CD4-positive, alpha-beta T cell (primary cell): ENCODE data around the gene CDC5L. TPM values are rescaled to one million over a fixed set of nuclear protein-coding genes. Genes with fewer than 3 reads are reported as not detected.

Experiments
- ATAC-seq: fragments of 200-7000 bp; cut with Tn5 transposase; one replicate; pipeline ENCODE4 v1.10.0; 2022; ENCODE audit warnings: mild to moderate bottlenecking; ENCODE audit not compliant: poor library complexity
- CTCF ChIA-PET: fragments of 350-600 bp; sonication (Branson Sonifier 250); formaldehyde crosslinking; loops from one replicate; lab custom pipeline; 2021; ENCODE audit warnings: antibody characterized with exemption, inconsistent platforms; lab: Charles Lee
- POLR2A ChIA-PET: fragments of 350-600 bp; sonication (Branson Sonifier 250); formaldehyde crosslinking; loops from one replicate; lab custom pipeline; 2021; ENCODE audit warnings: antibody characterized with exemption, inconsistent platforms; lab: Charles Lee
- DNase-seq, 14 experiments: peaks; one replicate each; pipeline ENCODE4 v3.0.0-alpha.2; 2013 to 2020; ENCODE audit warnings: mixed read lengths in 2 of 14
- H3K27ac ChIP-seq, 2 donors: one replicate each; pipeline versions ENCODE4 v1.5.1 to v1.7.0; 2013; ENCODE audit warnings: low read length in 2 of 2, low read depth in 1 of 2, mild to moderate bottlenecking in 1 of 2
- H3K27me3 ChIP-seq, 2 experiments: 1 replicate in 1 of 2; 2 replicates in 1 of 2; pipeline versions ENCODE4 v1.6.1 to v1.7.0; 2013; ENCODE audit warnings: low read length in 2 of 2, control low read depth in 1 of 2, mild to moderate bottlenecking in 1 of 2, moderate library complexity in 1 of 2; ENCODE audit not compliant: insufficient read depth in 2 of 2, control insufficient read depth in 1 of 2
- H3K36me3 ChIP-seq: one replicate; pipeline ENCODE4 v1.6.1; 2013; ENCODE audit warnings: low read length, control low read depth; ENCODE audit not compliant: insufficient read depth
- H3K4me1 ChIP-seq: one replicate; pipeline ENCODE4 v1.6.1; 2013; ENCODE audit warnings: low read length, control low read depth; ENCODE audit not compliant: insufficient read depth
- H3K4me3 ChIP-seq: one replicate; pipeline ENCODE4 v1.5.1; 2013; ENCODE audit warnings: mild to moderate bottlenecking, low read length, moderate library complexity
- H3K9me3 ChIP-seq, 2 experiments: 1 replicate in 1 of 2; 2 replicates in 1 of 2; pipeline versions ENCODE4 v1.6.1 to v1.7.0; 2013; ENCODE audit warnings: low read length in 2 of 2, mild to moderate bottlenecking in 2 of 2, control low read depth in 1 of 2, moderate library complexity in 1 of 2; ENCODE audit not compliant: control insufficient read depth in 1 of 2, insufficient read depth in 1 of 2
- H3K27ac Mint-ChIP-seq: one replicate; pipeline ENCODE4 v1.8.0; 2020; ENCODE audit warnings: mixed read lengths
- H3K27me3 Mint-ChIP-seq: one replicate; pipeline ENCODE4 v1.8.0; 2021; ENCODE audit warnings: mixed read lengths
- H3K36me3 Mint-ChIP-seq: one replicate; pipeline ENCODE4 v1.8.0; 2021; ENCODE audit warnings: low read depth, mixed read lengths
- H3K4me1 Mint-ChIP-seq: one replicate; pipeline ENCODE4 v1.8.0; 2021; ENCODE audit warnings: low read depth, mixed read lengths
- H3K4me3 Mint-ChIP-seq: one replicate; pipeline ENCODE4 v1.8.0; 2020; ENCODE audit warnings: mild to moderate bottlenecking, mixed read lengths
- H3K9me3 Mint-ChIP-seq: one replicate; pipeline ENCODE4 v1.8.0; 2020; ENCODE audit warnings: mixed read lengths
- intact Hi-C, 2 experiments: fragments of 100-400 bp; cut with DNase I in 1 of 2; cut with micrococcal nuclease in 1 of 2; formaldehyde crosslinking; loops; one replicate each; pipeline versions ENCODE4 v1.15.1 to v1.9.0; 2023 to 2025; cut with DNase I, micrococcal nuclease
- microRNA-seq: library from miRNA; unstranded; fragments of <30 nt; microRNA quantifications from one replicate; pipeline ENCODE4 v1.2.0, GENCODE V29; 2021; ENCODE audit warnings: borderline microRNAs expressed, borderline replicate concordance
- total RNA-seq, 174 experiments: library from RNA in 2 of 174; stranded (reverse) in 2 of 174; gene quantifications; one replicate each; pipeline ENCODE4 v1.2.3 and lab custom pipeline; 2021 to 2026
- TF ChIP-seq, protein P1 (sequence below): fragments of 200-600 bp; IDR thresholded peaks from one replicate; pipeline ENCODE4 v1.8.0; 2022; ENCODE audit warnings: antibody characterized with exemption, mild to moderate bottlenecking

Gene CDC5L
- total RNA-seq, 2 experiments from 2014 or later, result 18.9 to 19.9 TPM

DNA sequence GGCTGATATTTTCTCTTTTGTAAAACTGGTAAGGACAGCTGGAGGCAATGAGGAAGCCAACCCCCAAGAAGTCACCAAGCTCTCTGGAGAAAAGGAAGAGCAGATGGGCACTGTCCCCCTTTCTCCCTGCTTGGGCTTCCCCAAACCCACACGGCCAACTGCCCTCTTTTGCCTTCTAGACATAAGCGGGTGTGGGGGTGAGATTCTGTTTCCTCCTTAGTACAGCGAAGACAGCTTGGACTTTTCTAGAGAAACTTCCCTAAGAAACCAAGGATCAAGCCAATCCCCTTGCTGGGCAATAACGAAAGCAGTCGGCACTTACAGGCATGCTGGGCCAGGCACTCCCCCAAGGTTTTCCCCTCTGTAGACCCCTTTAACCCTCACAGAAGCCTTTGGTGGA is 110.3 kb downstream of the CDC5L start:
- no peak for ATAC-seq

DNA sequence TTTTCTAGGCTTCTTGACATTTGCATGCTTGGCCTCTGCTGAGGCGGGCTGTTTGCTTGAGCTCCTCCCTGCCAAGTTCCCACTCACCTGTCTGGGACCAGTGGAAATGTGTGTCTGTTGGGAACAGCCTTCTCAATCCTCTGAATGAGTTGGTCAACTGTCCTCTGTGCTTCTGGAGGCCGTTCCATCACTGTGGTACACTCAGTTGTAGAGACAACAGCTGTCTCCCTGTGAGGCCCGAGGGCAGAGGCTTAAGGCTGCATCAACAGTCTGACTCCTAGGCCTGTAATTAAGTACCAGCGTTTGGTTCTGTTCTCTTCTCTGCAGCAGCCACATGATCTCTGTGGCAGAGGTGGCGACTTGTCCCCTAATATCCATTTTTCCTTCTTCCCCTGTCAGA is 110.9 kb downstream of the CDC5L start:
- TF ChIP-seq, protein P1, sequence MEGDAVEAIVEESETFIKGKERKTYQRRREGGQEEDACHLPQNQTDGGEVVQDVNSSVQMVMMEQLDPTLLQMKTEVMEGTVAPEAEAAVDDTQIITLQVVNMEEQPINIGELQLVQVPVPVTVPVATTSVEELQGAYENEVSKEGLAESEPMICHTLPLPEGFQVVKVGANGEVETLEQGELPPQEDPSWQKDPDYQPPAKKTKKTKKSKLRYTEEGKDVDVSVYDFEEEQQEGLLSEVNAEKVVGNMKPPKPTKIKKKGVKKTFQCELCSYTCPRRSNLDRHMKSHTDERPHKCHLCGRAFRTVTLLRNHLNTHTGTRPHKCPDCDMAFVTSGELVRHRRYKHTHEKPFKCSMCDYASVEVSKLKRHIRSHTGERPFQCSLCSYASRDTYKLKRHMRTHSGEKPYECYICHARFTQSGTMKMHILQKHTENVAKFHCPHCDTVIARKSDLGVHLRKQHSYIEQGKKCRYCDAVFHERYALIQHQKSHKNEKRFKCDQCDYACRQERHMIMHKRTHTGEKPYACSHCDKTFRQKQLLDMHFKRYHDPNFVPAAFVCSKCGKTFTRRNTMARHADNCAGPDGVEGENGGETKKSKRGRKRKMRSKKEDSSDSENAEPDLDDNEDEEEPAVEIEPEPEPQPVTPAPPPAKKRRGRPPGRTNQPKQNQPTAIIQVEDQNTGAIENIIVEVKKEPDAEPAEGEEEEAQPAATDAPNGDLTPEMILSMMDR, result no peak
- Histone ChIP-seq H3K27ac (no peak overlapping the region), H3K9me3 (no peaks in the 10 kb centered on the region), H3K4me1 (no peaks in the 10 kb centered on the region), H3K4me3 (no peak overlapping the region), H3K36me3 (no peaks in the 10 kb centered on the region), H3K27me3 (no peaks in the 10 kb centered on the region)
- CTCF ChIA-PET, result no interaction called here
- Mint-ChIP-seq H3K36me3 (no peaks in the 10 kb centered on the region), H3K4me1 (no peaks in the 10 kb centered on the region), H3K4me3 (no peak overlapping the region), H3K9me3 (no peaks in the 10 kb centered on the region), H3K27me3 (no peaks in the 10 kb centered on the region), H3K27ac (no peak overlapping the region)
- POLR2A ChIA-PET, result no interaction called here
- intact Hi-C loops, result no loop called here
- DNase-seq (no peak), ATAC-seq (no peak)

More for the DNA sequence above, 110.3 kb downstream of the CDC5L start:
- Mint-ChIP-seq H3K27me3 (no peaks in the 10 kb centered on the region), H3K9me3 (no peaks in the 10 kb centered on the region), H3K36me3 (no peaks in the 10 kb centered on the region), H3K4me1 (no peaks in the 10 kb centered on the region), H3K27ac (no peak overlapping the region), H3K4me3 (no peak overlapping the region)
- Histone ChIP-seq H3K9me3 (no peaks in the 10 kb centered on the region), H3K4me3 (no peak overlapping the region), H3K36me3 (no peaks in the 10 kb centered on the region), H3K4me1 (no peaks in the 10 kb centered on the region), H3K27me3 (no peaks in the 10 kb centered on the region), H3K27ac (no peak overlapping the region)
- ChIA-PET POLR2A (no interaction called here), CTCF (no interaction called here)
- TF ChIP-seq, protein P1, result no peak
- DNase-seq, result no peak
- intact Hi-C loops, result no loop called here

DNA sequence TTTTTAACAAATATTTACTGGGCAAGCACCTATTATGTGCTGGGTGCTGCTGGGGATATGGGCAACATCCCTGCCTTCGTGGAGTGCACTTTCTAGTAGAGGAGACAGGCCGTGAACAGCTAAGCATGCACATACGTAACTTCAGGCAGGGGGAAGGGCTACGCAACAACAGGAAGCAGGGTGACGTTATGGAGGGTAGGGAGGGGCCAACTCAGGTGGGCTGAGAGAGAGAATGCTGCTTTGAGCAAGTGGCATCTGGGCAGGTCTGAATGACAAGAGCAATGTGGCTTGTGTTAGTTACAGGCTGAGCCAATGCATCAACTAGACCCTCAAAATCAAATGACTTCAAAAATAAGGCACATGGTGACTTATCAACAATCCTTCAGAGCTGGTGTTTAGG is 112.1 kb downstream of the CDC5L start:
- intact Hi-C loops, result no loop called here
- H3K4me3 ChIP-seq, result no peak overlapping the region
- CTCF ChIA-PET, result no interaction called here

More for the DNA sequence above, 112.1 kb downstream of the CDC5L start:
- Mint-ChIP-seq H3K4me3 (no peak overlapping the region), H3K27me3 (no peaks in the 10 kb centered on the region), H3K9me3 (no peaks in the 10 kb centered on the region), H3K36me3 (no peaks in the 10 kb centered on the region), H3K27ac (no peak overlapping the region), H3K4me1 (no peaks in the 10 kb centered on the region)
- peaks cover 0 to 6% of the 10 kb centered on the region in 2 experiments for H3K27me3 ChIP-seq
- TF ChIP-seq, protein P1, result no peak
- H3K9me3 ChIP-seq, result no peaks in the 10 kb centered on the region
- H3K27ac ChIP-seq, result no peak overlapping the region
- H3K4me1 ChIP-seq, result no peaks in the 10 kb centered on the region
- POLR2A ChIA-PET, result no interaction called here
- DNase-seq (no peak), ATAC-seq (no peak)
- no peaks in the 10 kb centered on the region for H3K36me3 ChIP-seq

Small RNA genes lying within 50 kb of the gene (microRNA-seq; reads per million reads assigned to microRNA genes)
- not detected for gene MIR4642

Other genes starting within 250 kb of the CDC5L start
- 1 to 10 TPM; 1.3 to 1.5 TPM for gene CAPN11, start 228.9 kb upstream of the CDC5L start, total RNA-seq
- gene MYMX, start 170.8 kb upstream of the CDC5L start, total RNA-seq, result not detected
- 1 to 10 TPM in 1 of 2 experiments, under 1 TPM in 1; 0.67 to 1.3 TPM for gene SLC29A1, start 164.1 kb upstream of the CDC5L start, total RNA-seq
- gene HSP90AB1, start 140.6 kb upstream of the CDC5L start, total RNA-seq, result 100 to 1,000 TPM; 401 to 405 TPM
- 1 to 10 TPM; 6.4 to 7.0 TPM for gene SLC35B2, start 130.2 kb upstream of the CDC5L start, total RNA-seq
- 10 to 100 TPM; 43.0 to 43.1 TPM for gene NFKBIE, start 122.2 kb upstream of the CDC5L start, total RNA-seq
- not detected for gene TMEM151B, start 117.3 kb upstream of the CDC5L start, total RNA-seq
- gene AARS2, start 74.4 kb upstream of the CDC5L start, total RNA-seq, result 10 to 100 TPM; 12.0 to 12.7 TPM
- gene SPATS1, start 45.1 kb upstream of the CDC5L start, total RNA-seq, result not detected